ENCODE measurements around the gene WDR1.

WDR1 gene

GRCh38 chr4:10116569-10117358 lies at the start of gene WDR1:
WDR1 (minus strand) TSS chr4:10116799; CDS start chr4:10116666, 133 bp downstream.
- peak within 1 kb of the TSS; percentile 98 for H3K9ac ChIP-seq (ENCODE audit: low read length)
- H3K27ac ChIP-seq (ENCODE audit: low read depth, low read length) = peak within 1 kb of the TSS; percentile 99
- peaks cover 43% of the 10 kb centered on the region for H3K36me3 ChIP-seq (ENCODE audit: control insufficient read depth, insufficient read depth, low read length)
- H3K27me3 ChIP-seq (ENCODE audit: control insufficient read depth, insufficient read depth, low read length) = no peaks in the 10 kb centered on the region
- H3K4me1 ChIP-seq (ENCODE audit: control insufficient read depth, insufficient read depth, low read length) = peaks cover 56% of the 10 kb centered on the region
- H3K9me3 ChIP-seq (ENCODE audit: control insufficient read depth, insufficient read depth, low read depth, low read length) = no peaks in the 10 kb centered on the region
- H3K4me3 ChIP-seq (ENCODE audit: low read depth, low read length) = peak within 1 kb of the TSS; percentile 97

- Histone ChIP-seq H3K36me3 (ENCODE audit: control insufficient read depth, insufficient read depth, low read length) (no peaks in the 10 kb centered on the region), H3K4me3 (ENCODE audit: low read depth, low read length) (no peak overlapping the region), H3K9me3 (ENCODE audit: control insufficient read depth, insufficient read depth, low read depth, low read length) (no peaks in the 10 kb centered on the region), H3K9ac (ENCODE audit: low read length) (no peak overlapping the region), H3K4me1 (ENCODE audit: control insufficient read depth, insufficient read depth, low read length) (no peaks in the 10 kb centered on the region), H3K27me3 (ENCODE audit: control insufficient read depth, insufficient read depth, low read length) (no peaks in the 10 kb centered on the region), H3K27ac (ENCODE audit: low read depth, low read length) (no peak overlapping the region)
Observed at GRCh38 chr4:10164877-10165283, 48.3 kb upstream of the WDR1 start.

- 0 out of 2 replicates have a peak, but pooled peaks cover 1% of the 10 kb centered on the region for H3K4me1 ChIP-seq (ENCODE audit: control insufficient read depth, insufficient read depth, low read length)
- no peak overlapping the region for H3K9ac ChIP-seq (ENCODE audit: low read length)
- no peak overlapping the region for H3K4me3 ChIP-seq (ENCODE audit: low read depth, low read length)
- no peaks in the 10 kb centered on the region for H3K27me3 ChIP-seq (ENCODE audit: control insufficient read depth, insufficient read depth, low read length)
- no peak overlapping the region for H3K27ac ChIP-seq (ENCODE audit: low read depth, low read length)
- H3K9me3 ChIP-seq (ENCODE audit: control insufficient read depth, insufficient read depth, low read depth, low read length) = no peaks in the 10 kb centered on the region
- no peaks in the 10 kb centered on the region for H3K36me3 ChIP-seq (ENCODE audit: control insufficient read depth, insufficient read depth, low read length)
Observed at GRCh38 chr4:10163296-10163695, 46.7 kb upstream of the WDR1 start.

GRCh38 chr4:10162341-10163000 lies 45.9 kb upstream of the WDR1 start:
- 0 out of 2 replicates have a peak, but pooled peaks cover 7% of the 10 kb centered on the region for H3K4me1 ChIP-seq (ENCODE audit: control insufficient read depth, insufficient read depth, low read length)
- H3K27me3 ChIP-seq (ENCODE audit: control insufficient read depth, insufficient read depth, low read length) = no peaks in the 10 kb centered on the region
- H3K4me3 ChIP-seq (ENCODE audit: low read depth, low read length) = no peak overlapping the region
- no peaks in the 10 kb centered on the region for H3K36me3 ChIP-seq (ENCODE audit: control insufficient read depth, insufficient read depth, low read length)
- no peak overlapping the region for H3K27ac ChIP-seq (ENCODE audit: low read depth, low read length)
- H3K9me3 ChIP-seq (ENCODE audit: control insufficient read depth, insufficient read depth, low read depth, low read length) = no peaks in the 10 kb centered on the region
- H3K9ac ChIP-seq (ENCODE audit: low read length) = no peak overlapping the region

- Histone ChIP-seq H3K9me3 (ENCODE audit: control insufficient read depth, insufficient read depth, low read depth, low read length) (no peaks in the 10 kb centered on the region), H3K27ac (ENCODE audit: low read depth, low read length) (no peak overlapping the region), H3K27me3 (ENCODE audit: control insufficient read depth, insufficient read depth, low read length) (no peaks in the 10 kb centered on the region), H3K4me1 (ENCODE audit: control insufficient read depth, insufficient read depth, low read length) (0 out of 2 replicates have a peak, but pooled peaks cover 8% of the 10 kb centered on the region), H3K4me3 (ENCODE audit: low read depth, low read length) (no peak overlapping the region), H3K36me3 (ENCODE audit: control insufficient read depth, insufficient read depth, low read length) (no peaks in the 10 kb centered on the region), H3K9ac (ENCODE audit: low read length) (no peak overlapping the region)
Observed at GRCh38 chr4:10161840-10162239, 45.2 kb upstream of the WDR1 start.

GRCh38 chr4:10161146-10161545 lies 44.5 kb upstream of the WDR1 start:
- H3K4me1 ChIP-seq (ENCODE audit: control insufficient read depth, insufficient read depth, low read length) = 0 out of 2 replicates have a peak, but pooled peaks cover 8% of the 10 kb centered on the region
- H3K9me3 ChIP-seq (ENCODE audit: control insufficient read depth, insufficient read depth, low read depth, low read length) = no peaks in the 10 kb centered on the region
- H3K27me3 ChIP-seq (ENCODE audit: control insufficient read depth, insufficient read depth, low read length) = peaks cover 3% of the 10 kb centered on the region; the same call in 1 of the 2 replicates
- H3K4me3 ChIP-seq (ENCODE audit: low read depth, low read length) = no peak overlapping the region
- no peaks in the 10 kb centered on the region for H3K36me3 ChIP-seq (ENCODE audit: control insufficient read depth, insufficient read depth, low read length)
- no peak overlapping the region for H3K27ac ChIP-seq (ENCODE audit: low read depth, low read length)
- H3K9ac ChIP-seq (ENCODE audit: low read length) = no peak overlapping the region

- no peak overlapping the region for H3K9ac ChIP-seq (ENCODE audit: low read length)
- H3K9me3 ChIP-seq (ENCODE audit: control insufficient read depth, insufficient read depth, low read depth, low read length) = no peaks in the 10 kb centered on the region
- peaks cover 5% of the 10 kb centered on the region; the same call in 1 of the 2 replicates for H3K27me3 ChIP-seq (ENCODE audit: control insufficient read depth, insufficient read depth, low read length)
- H3K4me3 ChIP-seq (ENCODE audit: low read depth, low read length) = no peak overlapping the region
- H3K36me3 ChIP-seq (ENCODE audit: control insufficient read depth, insufficient read depth, low read length) = no peaks in the 10 kb centered on the region
- H3K4me1 ChIP-seq (ENCODE audit: control insufficient read depth, insufficient read depth, low read length) = 0 out of 2 replicates have a peak, but pooled peaks cover 8% of the 10 kb centered on the region
- H3K27ac ChIP-seq (ENCODE audit: low read depth, low read length) = no peak overlapping the region
Observed at GRCh38 chr4:10160281-10160856, 43.8 kb upstream of the WDR1 start.

- H3K4me1 ChIP-seq (ENCODE audit: control insufficient read depth, insufficient read depth, low read length) = 0 out of 2 replicates have a peak, but pooled peaks cover 8% of the 10 kb centered on the region
- no peak overlapping the region for H3K9ac ChIP-seq (ENCODE audit: low read length)
- no peaks in the 10 kb centered on the region for H3K36me3 ChIP-seq (ENCODE audit: control insufficient read depth, insufficient read depth, low read length)
Observed at GRCh38 chr4:10159671-10160070, 43.1 kb upstream of the WDR1 start.

GRCh38 chr4:10158333-10158942 lies 41.8 kb upstream of the WDR1 start:
- H3K27ac ChIP-seq (ENCODE audit: low read depth, low read length) = no peak overlapping the region
- H3K36me3 ChIP-seq (ENCODE audit: control insufficient read depth, insufficient read depth, low read length) = no peaks in the 10 kb centered on the region
- H3K9me3 ChIP-seq (ENCODE audit: control insufficient read depth, insufficient read depth, low read depth, low read length) = no peaks in the 10 kb centered on the region
- peaks cover 16% of the 10 kb centered on the region for H3K27me3 ChIP-seq (ENCODE audit: control insufficient read depth, insufficient read depth, low read length)
- H3K4me3 ChIP-seq (ENCODE audit: low read depth, low read length) = no peak overlapping the region
- H3K4me1 ChIP-seq (ENCODE audit: control insufficient read depth, insufficient read depth, low read length) = 0 out of 2 replicates have a peak, but pooled peaks cover 8% of the 10 kb centered on the region
- no peak overlapping the region for H3K9ac ChIP-seq (ENCODE audit: low read length)

More at GRCh38 chr4:10159671-10160070, 43.1 kb upstream of the WDR1 start:
- H3K9me3 ChIP-seq (ENCODE audit: control insufficient read depth, insufficient read depth, low read depth, low read length) = no peaks in the 10 kb centered on the region
- H3K27me3 ChIP-seq (ENCODE audit: control insufficient read depth, insufficient read depth, low read length) = peaks cover 11% of the 10 kb centered on the region
- H3K4me3 ChIP-seq (ENCODE audit: low read depth, low read length) = no peak overlapping the region
- H3K27ac ChIP-seq (ENCODE audit: low read depth, low read length) = no peak overlapping the region

- no peaks in the 10 kb centered on the region for H3K36me3 ChIP-seq (ENCODE audit: control insufficient read depth, insufficient read depth, low read length)
- no peak overlapping the region for H3K9ac ChIP-seq (ENCODE audit: low read length)
- H3K4me3 ChIP-seq (ENCODE audit: low read depth, low read length) = no peak overlapping the region
- no peaks in the 10 kb centered on the region for H3K9me3 ChIP-seq (ENCODE audit: control insufficient read depth, insufficient read depth, low read depth, low read length)
- H3K27ac ChIP-seq (ENCODE audit: low read depth, low read length) = no peak overlapping the region
- H3K4me1 ChIP-seq (ENCODE audit: control insufficient read depth, insufficient read depth, low read length) = 0 out of 2 replicates have a peak, but pooled peaks cover 8% of the 10 kb centered on the region
- peaks cover 20% of the 10 kb centered on the region for H3K27me3 ChIP-seq (ENCODE audit: control insufficient read depth, insufficient read depth, low read length)
Observed at GRCh38 chr4:10157478-10158332, 41.1 kb upstream of the WDR1 start.

All from HUES6 (cell line).